ENCODE data around the gene IL6R. TPM values are rescaled to one million over a fixed set of nuclear protein-coding genes. Genes with fewer than 3 reads are reported as not detected.

The IL6R gene
- total RNA-seq, 4 donors from 2014 or later: 16.1 to 22.9 (median 20.8) TPM

DNA sequence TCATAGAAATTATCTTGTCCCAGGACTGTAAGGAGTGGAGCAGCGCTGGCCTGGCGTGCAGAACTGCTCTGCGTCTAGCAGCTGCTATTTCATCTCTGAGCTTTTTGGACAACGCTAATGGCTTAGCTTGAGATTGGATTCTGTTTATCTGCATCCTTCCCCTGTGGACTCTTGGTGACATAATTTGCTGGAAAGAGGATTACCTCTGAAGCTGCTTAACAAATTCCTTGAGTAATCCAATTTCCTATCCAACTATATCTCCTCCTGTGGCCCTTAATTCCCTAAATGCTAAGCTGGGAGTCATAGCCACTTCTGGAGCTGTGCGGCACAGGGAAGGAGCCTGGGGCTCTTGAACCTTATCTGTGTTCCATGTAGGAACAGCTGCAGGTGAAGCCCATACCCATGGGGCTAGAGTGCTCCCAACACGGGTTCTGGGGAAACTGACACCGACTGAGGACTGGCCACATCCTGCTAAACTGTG is 43.2 kb downstream of the IL6R start:
- WGBS: 79% methylated on average over 7 of the region's 7 CpGs
- Histone ChIP-seq H3K9me3 (no peaks in the 10 kb centered on the region), H3K27ac (no peak overlapping the region), H3K4me1 (peaks cover 12% of the 10 kb centered on the region), H3K4me3 (no peak overlapping the region), H3K36me3 (peaks cover 63% of the 10 kb centered on the region), H3K27me3 (no peaks in the 10 kb centered on the region)
- TF ChIP-seq POLR2A (IDR thresholded peaks at IDR 0.05) (no peak), POLR2AphosphoS5 (IDR thresholded peaks at IDR 0.05) (no peak), EP300 (IDR thresholded peaks at IDR 0.05) (no peak)
- TF ChIP-seq, protein P1, sequence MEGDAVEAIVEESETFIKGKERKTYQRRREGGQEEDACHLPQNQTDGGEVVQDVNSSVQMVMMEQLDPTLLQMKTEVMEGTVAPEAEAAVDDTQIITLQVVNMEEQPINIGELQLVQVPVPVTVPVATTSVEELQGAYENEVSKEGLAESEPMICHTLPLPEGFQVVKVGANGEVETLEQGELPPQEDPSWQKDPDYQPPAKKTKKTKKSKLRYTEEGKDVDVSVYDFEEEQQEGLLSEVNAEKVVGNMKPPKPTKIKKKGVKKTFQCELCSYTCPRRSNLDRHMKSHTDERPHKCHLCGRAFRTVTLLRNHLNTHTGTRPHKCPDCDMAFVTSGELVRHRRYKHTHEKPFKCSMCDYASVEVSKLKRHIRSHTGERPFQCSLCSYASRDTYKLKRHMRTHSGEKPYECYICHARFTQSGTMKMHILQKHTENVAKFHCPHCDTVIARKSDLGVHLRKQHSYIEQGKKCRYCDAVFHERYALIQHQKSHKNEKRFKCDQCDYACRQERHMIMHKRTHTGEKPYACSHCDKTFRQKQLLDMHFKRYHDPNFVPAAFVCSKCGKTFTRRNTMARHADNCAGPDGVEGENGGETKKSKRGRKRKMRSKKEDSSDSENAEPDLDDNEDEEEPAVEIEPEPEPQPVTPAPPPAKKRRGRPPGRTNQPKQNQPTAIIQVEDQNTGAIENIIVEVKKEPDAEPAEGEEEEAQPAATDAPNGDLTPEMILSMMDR (IDR thresholded peaks at IDR 0.05): no peak
- no peak for DNase-seq (ENCODE audit: low spot score in 2 of 2)

DNA sequence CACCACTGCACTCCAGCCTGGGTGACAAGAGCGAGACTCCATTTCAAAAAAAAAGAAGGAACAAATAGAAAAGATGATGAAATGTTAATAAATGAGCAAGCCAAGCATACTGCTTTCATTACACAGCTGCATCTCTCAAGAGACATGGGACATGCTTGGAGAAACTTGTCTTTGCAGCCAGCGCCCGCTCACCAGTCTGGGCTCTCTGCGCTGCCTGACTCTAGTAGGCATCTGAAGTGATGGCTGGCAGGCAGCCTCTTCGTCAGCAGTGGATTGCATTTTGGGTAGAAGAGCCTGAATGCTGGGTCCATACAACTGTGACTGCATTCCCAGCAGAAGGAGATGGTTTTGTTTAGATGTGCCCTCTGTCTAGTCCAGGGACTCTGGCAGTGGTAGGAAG is 48.0 kb downstream of the IL6R start:
- 46% methylated on average over 5 of the region's 5 CpGs for WGBS
- H3K4me3 ChIP-seq: no peak overlapping the region
- DNase-seq (ENCODE audit: low spot score in 2 of 2): no peak
- H3K9me3 ChIP-seq: no peaks in the 10 kb centered on the region
- H3K4me1 ChIP-seq: peaks cover 21% of the 10 kb centered on the region
- H3K27ac ChIP-seq: peak overlapping the region; percentile 39
- H3K36me3 ChIP-seq: peaks cover 51% of the 10 kb centered on the region
- H3K27me3 ChIP-seq: no peaks in the 10 kb centered on the region
- TF ChIP-seq POLR2AphosphoS5 (IDR thresholded peaks at IDR 0.05) (no peak), EP300 (IDR thresholded peaks at IDR 0.05) (no peak), POLR2A (IDR thresholded peaks at IDR 0.05) (no peak)
- TF ChIP-seq, protein P1 (IDR thresholded peaks at IDR 0.05): no peak

DNA sequence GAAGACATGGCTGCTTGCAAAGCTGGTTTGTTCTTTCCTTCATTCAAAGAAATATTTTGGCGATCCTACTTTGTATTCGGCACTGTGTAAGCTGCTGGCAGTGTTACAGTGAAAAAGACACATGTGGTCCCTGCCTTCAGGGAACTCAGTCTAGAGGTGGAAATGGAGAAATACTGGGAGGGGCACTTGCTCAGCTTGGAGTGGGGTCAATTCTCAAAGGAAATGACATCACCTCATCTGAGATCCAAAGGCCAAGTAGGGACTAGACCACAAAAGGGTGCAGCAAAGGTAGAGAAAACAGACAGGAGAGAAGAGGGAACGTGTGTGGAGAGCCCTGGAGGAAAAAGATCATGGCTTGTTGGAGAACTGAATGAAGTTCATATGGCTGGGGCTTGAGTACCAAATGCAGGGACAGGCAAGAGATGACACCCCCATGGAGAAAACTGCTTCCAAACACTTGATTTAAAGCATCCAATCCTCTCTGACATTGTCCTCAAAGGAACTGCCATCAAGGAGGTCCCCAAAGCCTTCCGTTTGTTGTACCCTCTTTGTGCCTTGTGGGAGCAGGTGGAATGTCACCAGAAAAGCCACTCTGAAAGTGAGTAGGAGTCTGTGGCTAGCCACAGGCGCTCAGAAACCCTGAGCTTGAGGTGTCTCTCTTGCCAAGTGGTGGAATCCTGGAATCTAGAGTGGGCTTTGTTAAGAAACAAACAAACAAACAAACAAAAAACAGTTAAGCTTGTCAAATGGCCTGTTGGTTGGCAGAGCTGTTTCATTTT is 48.6 kb downstream of the IL6R start:
- 41% methylated on average over 5 of the region's 5 CpGs for WGBS
- TF ChIP-seq POLR2AphosphoS5 (IDR thresholded peaks at IDR 0.05) (no peak), EP300 (IDR thresholded peaks at IDR 0.05) (no peak), POLR2A (IDR thresholded peaks at IDR 0.05) (no peak)
- TF ChIP-seq, protein P1 (IDR thresholded peaks at IDR 0.05): no peak
- H3K27me3 ChIP-seq: no peaks in the 10 kb centered on the region
- H3K27ac ChIP-seq: peak overlapping the region; percentile 39
- H3K4me1 ChIP-seq: peaks cover 21% of the 10 kb centered on the region
- no peak overlapping the region for H3K4me3 ChIP-seq
- DNase-seq (ENCODE audit: low spot score in 2 of 2): no peak
- H3K36me3 ChIP-seq: peaks cover 45% of the 10 kb centered on the region
- no peaks in the 10 kb centered on the region for H3K9me3 ChIP-seq

DNA sequence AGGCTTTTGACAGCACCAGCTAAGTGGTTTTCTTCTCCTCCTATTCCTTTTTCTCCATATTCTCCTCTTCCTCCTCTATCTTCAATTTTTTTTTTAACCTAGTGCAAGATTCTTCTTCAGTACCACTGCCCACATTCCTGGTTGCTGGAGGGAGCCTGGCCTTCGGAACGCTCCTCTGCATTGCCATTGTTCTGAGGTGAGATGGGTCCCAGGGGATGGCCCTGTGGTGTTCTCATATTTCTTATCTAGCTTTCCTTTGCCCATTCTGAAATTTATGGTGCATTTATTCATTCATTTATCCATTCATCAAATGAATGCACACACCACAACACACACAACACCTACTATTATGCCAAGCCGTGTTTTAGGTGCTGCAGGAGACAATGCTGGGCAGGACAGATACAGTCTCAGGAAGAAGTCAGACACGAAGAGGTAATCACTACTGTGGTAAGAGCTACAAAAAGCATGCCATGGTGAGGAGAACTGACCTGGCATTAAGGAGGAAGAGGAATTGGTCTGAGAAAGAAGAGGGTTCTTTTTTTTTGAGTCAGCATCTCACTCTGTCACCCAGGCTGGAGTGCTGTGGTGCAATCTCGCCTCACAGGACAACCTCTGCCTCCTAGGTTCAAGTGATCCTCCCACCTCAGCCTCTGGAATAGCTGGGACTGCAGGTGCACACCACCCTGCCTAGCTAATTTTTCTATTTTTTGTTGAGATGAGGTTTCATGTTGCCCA is 49.4 kb downstream of the IL6R start:
- Histone ChIP-seq H3K27me3 (no peaks in the 10 kb centered on the region), H3K27ac (no peak overlapping the region), H3K36me3 (peaks cover 40% of the 10 kb centered on the region), H3K4me3 (no peak overlapping the region), H3K4me1 (peaks cover 21% of the 10 kb centered on the region), H3K9me3 (no peaks in the 10 kb centered on the region)
- no peak for TF ChIP-seq POLR2AphosphoS5 (IDR thresholded peaks at IDR 0.05)
- TF ChIP-seq, protein P1 (IDR thresholded peaks at IDR 0.05): no peak
- TF ChIP-seq POLR2A (IDR thresholded peaks at IDR 0.05): no peak
- TF ChIP-seq EP300 (IDR thresholded peaks at IDR 0.05): no peak
- WGBS: 88% methylated on average over 5 of the region's 5 CpGs
- DNase-seq (ENCODE audit: low spot score in 2 of 2): no peak

DNA sequence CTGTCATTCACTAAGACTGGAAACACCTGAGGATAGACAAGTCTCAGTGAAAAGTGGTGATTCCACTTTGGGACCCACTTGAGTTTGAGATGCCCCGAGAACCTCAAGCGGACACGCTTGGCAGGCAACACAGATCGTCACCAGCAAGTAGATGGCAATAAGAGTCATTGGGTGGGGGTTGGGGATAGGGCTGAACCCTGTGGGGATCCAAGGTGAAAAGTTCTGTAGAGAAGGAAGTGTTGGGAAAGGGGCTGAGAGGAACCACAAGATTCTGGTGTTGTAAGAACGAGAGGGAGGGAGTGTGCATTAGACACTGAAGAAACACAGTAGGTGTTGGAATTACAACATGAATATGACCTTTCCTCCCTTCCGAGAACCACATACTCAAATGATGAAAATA is 51.5 kb downstream of the IL6R start:
- peaks cover 24% of the 10 kb centered on the region for H3K36me3 ChIP-seq
- no peak overlapping the region for H3K27ac ChIP-seq

More for the DNA sequence above, 51.5 kb downstream of the IL6R start:
- H3K9me3 ChIP-seq: no peaks in the 10 kb centered on the region
- WGBS: 88% methylated on average over 6 of the region's 6 CpGs
- no peaks in the 10 kb centered on the region for H3K27me3 ChIP-seq
- TF ChIP-seq POLR2A (IDR thresholded peaks at IDR 0.05): no peak
- no peak for TF ChIP-seq EP300 (IDR thresholded peaks at IDR 0.05)
- TF ChIP-seq, protein P1 (IDR thresholded peaks at IDR 0.05): no peak
- TF ChIP-seq POLR2AphosphoS5 (IDR thresholded peaks at IDR 0.05): no peak
- no peak for DNase-seq (ENCODE audit: low spot score in 2 of 2)
- H3K4me1 ChIP-seq: peaks cover 21% of the 10 kb centered on the region
- no peak overlapping the region for H3K4me3 ChIP-seq

Data from suprapubic skin (tissue), 4 donors.